ENCODE results near the gene CAMK1D.

- TF ChIP-seq EZH2 (optimal IDR thresholded peaks at IDR 0.05; ENCODE audit: low read depth, low read length), result no peak
- no peak for TF ChIP-seq CTCF (IDR thresholded peaks at IDR 0.05; ENCODE audit: low read length)
- TF ChIP-seq EZH2phosphoT487 (IDR thresholded peaks at IDR 0.05; ENCODE audit: low read length), result no peak
Observed at GRCh38 chr10:12566161-12567115, 217.1 kb downstream of the CAMK1D start.
